22Rv1 (cell line): Measurements from ENCODE around the gene ABCA4.

Experiments used
- ZFX ChIP-seq: fragments of 450-650 bp; IDR thresholded peaks from 2 replicates; pipeline ENCODE4 v1.6.1; 2017; ENCODE audit warnings: antibody characterized with exemption, borderline replicate concordance
- TF ChIP-seq, protein P1 (sequence below): fragments of 450-650 bp; IDR thresholded peaks from 2 replicates; pipeline ENCODE4 v1.5.1; 2017; ENCODE audit warnings: mild to moderate bottlenecking

GRCh38 chr1:93992954-93993353, 128.0 kb downstream of the ABCA4 start:
- TF ChIP-seq, protein P1, sequence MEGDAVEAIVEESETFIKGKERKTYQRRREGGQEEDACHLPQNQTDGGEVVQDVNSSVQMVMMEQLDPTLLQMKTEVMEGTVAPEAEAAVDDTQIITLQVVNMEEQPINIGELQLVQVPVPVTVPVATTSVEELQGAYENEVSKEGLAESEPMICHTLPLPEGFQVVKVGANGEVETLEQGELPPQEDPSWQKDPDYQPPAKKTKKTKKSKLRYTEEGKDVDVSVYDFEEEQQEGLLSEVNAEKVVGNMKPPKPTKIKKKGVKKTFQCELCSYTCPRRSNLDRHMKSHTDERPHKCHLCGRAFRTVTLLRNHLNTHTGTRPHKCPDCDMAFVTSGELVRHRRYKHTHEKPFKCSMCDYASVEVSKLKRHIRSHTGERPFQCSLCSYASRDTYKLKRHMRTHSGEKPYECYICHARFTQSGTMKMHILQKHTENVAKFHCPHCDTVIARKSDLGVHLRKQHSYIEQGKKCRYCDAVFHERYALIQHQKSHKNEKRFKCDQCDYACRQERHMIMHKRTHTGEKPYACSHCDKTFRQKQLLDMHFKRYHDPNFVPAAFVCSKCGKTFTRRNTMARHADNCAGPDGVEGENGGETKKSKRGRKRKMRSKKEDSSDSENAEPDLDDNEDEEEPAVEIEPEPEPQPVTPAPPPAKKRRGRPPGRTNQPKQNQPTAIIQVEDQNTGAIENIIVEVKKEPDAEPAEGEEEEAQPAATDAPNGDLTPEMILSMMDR, result no peak
- TF ChIP-seq ZFX, result no peak
